Upper lobe of left lung (tissue), 4 donors: ENCODE measurements around the gene LMF2.

ENCODE experiments used
- CTCF ChIP-seq, 6 experiments: fragments of 450-650 bp in 4 of 6; fragments of 200-600 bp in 2 of 6; sonication (generic) in 2 of 6; IDR thresholded peaks; one replicate each; pipeline ENCODE4 v1.5.1; 2016 to 2019; ENCODE audit warnings: antibody characterized with exemption in 6 of 6
- POLR2A ChIP-seq, 4 donors: fragments of 450-650 bp; IDR thresholded peaks; one replicate each; pipeline ENCODE4 v1.5.1; 2016 to 2017; ENCODE audit warnings: antibody characterized with exemption in 4 of 4, mild to moderate bottlenecking in 2 of 4

GRCh38 chr22:50500452-50500851 lies 7.0 kb downstream of the LMF2 start:
- TF ChIP-seq CTCF (IDR thresholded peaks at IDR 0.05) (no peak), POLR2A (IDR thresholded peaks at IDR 0.05) (no peak)
